Activated CD8-positive, alpha-beta T cell treated with anti-CD3 and anti-CD28 coated beads for 36 hours (primary cell): ENCODE measurements around the gene ESF1. TPM values are rescaled to one million over a fixed set of nuclear protein-coding genes. Genes with fewer than 3 reads are reported as not detected.

Experiments used
- ATAC-seq: fragments of 200-7000 bp; cut with Tn5 transposase; one replicate; pipeline ENCODE4 v1.10.0; 2021; ENCODE audit warnings: mild to moderate bottlenecking, moderate library complexity
- CTCF ChIA-PET: fragments of 350-600 bp; sonication (Branson Sonifier 250); formaldehyde crosslinking; loops from one replicate; lab custom pipeline; 2021; ENCODE audit warnings: antibody characterized with exemption; lab: Charles Lee
- POLR2A ChIA-PET: fragments of 350-600 bp; sonication (Branson Sonifier 250); formaldehyde crosslinking; loops from one replicate; lab custom pipeline; 2021; ENCODE audit warnings: antibody characterized with exemption; lab: Charles Lee
- DNase-seq: peaks from one replicate; pipeline ENCODE4 v3.0.0-alpha.2; 2020
- H3K27ac Mint-ChIP-seq: one replicate; pipeline ENCODE4 v1.8.0; 2021; ENCODE audit warnings: mild to moderate bottlenecking, mixed read lengths
- H3K27me3 Mint-ChIP-seq: one replicate; pipeline ENCODE4 v1.8.0; 2021; ENCODE audit warnings: mixed read lengths
- H3K36me3 Mint-ChIP-seq: one replicate; pipeline ENCODE4 v1.8.0; 2021; ENCODE audit warnings: low read depth, mixed read lengths
- H3K4me1 Mint-ChIP-seq: one replicate; pipeline ENCODE4 v1.8.0; 2021; ENCODE audit warnings: low read depth, mixed read lengths
- H3K4me3 Mint-ChIP-seq: one replicate; pipeline ENCODE4 v1.8.0; 2021; ENCODE audit warnings: mild to moderate bottlenecking, moderate library complexity, mixed read lengths
- H3K9me3 Mint-ChIP-seq: one replicate; pipeline ENCODE4 v1.8.0; 2021; ENCODE audit warnings: mixed read lengths
- CTCF ChIP-seq: fragments of 200-600 bp; IDR thresholded peaks from one replicate; pipeline ENCODE4 v1.8.0; 2022; ENCODE audit warnings: antibody characterized with exemption, mild to moderate bottlenecking
- intact Hi-C: fragments of 100-400 bp; cut with micrococcal nuclease; formaldehyde crosslinking; loops from one replicate; pipeline ENCODE4 v1.10.0; 2022
- total RNA-seq, 2 experiments: library from RNA; stranded (reverse); gene quantifications; one replicate each; pipeline ENCODE4 v1.2.3, GENCODE V29; 2021

The ESF1 gene
- total RNA-seq, 2 experiments from 2014 or later = 19.9 to 20.4 TPM

- DNase-seq (no peak), ATAC-seq (no peak)
- Mint-ChIP-seq H3K4me3 (no peak overlapping the region), H3K36me3 (peaks cover 15% of the 10 kb centered on the region), H3K27ac (no peak overlapping the region), H3K9me3 (no peaks in the 10 kb centered on the region), H3K27me3 (peaks cover 2% of the 10 kb centered on the region), H3K4me1 (peaks cover 13% of the 10 kb centered on the region)
- ChIA-PET POLR2A (no interaction called here), CTCF (interaction anchor here (5.7 kb wide), 1 partner anchor 232 kb away, joined by 36 read pairs; no protein-coding TSS in a partner anchor)
- intact Hi-C loops = loop anchor here (5.0 kb wide), 1 partner anchor 235 kb away; no protein-coding TSS in a partner anchor
- no peak for TF ChIP-seq CTCF
Observed at GRCh38 chr20:13822459-13822858, 37.7 kb upstream of the ESF1 start.

- peaks cover 19% of the 10 kb centered on the region for H3K4me1 Mint-ChIP-seq
- TF ChIP-seq CTCF = no peak
Observed at GRCh38 chr20:13821876-13822275, 37.2 kb upstream of the ESF1 start.

GRCh38 chr20:13819885-13820645 is 35.3 kb upstream of the ESF1 start:
- H3K36me3 Mint-ChIP-seq = peaks cover 27% of the 10 kb centered on the region
- peak; percentile 81 for TF ChIP-seq CTCF
- ChIA-PET POLR2A (interaction anchor here (0.8 kb wide), 1 partner anchor 126 kb away, joined by 3 read pairs; no protein-coding TSS in a partner anchor), CTCF (interaction anchor here (0.9 to 5.7 kb wide), 14 partner anchors 8 to 234 kb away, joined by 3 to 36 read pairs (median 4); no protein-coding TSS in a partner anchor)
- intact Hi-C loops = loop anchor here (5.0 kb wide), 1 partner anchor 237 kb away; no protein-coding TSS in a partner anchor
- H3K4me1 Mint-ChIP-seq = peaks cover 30% of the 10 kb centered on the region
- H3K9me3 Mint-ChIP-seq = no peaks in the 10 kb centered on the region
- H3K4me3 Mint-ChIP-seq = no peak overlapping the region
- DNase-seq (peak; percentile 31), ATAC-seq (peak; percentile 71)
- H3K27ac Mint-ChIP-seq = no peak overlapping the region
- H3K27me3 Mint-ChIP-seq = no peaks in the 10 kb centered on the region

More at GRCh38 chr20:13821876-13822275, 37.2 kb upstream of the ESF1 start:
- ChIA-PET CTCF (interaction anchor here (5.7 kb wide), 1 partner anchor 232 kb away, joined by 36 read pairs; no protein-coding TSS in a partner anchor), POLR2A (no interaction called here)
- Mint-ChIP-seq H3K4me3 (no peak overlapping the region), H3K36me3 (peaks cover 18% of the 10 kb centered on the region), H3K9me3 (no peaks in the 10 kb centered on the region), H3K27ac (no peak overlapping the region), H3K27me3 (no peaks in the 10 kb centered on the region)
- no peak for DNase-seq
- ATAC-seq = no peak
- intact Hi-C loops = loop anchor here (5.0 kb wide), 1 partner anchor 235 kb away; no protein-coding TSS in a partner anchor

- DNase-seq (no peak), ATAC-seq (peak; percentile 26)
- H3K9me3 Mint-ChIP-seq = no peaks in the 10 kb centered on the region
- peaks cover 33% of the 10 kb centered on the region for H3K4me1 Mint-ChIP-seq
- no peaks in the 10 kb centered on the region for H3K27me3 Mint-ChIP-seq
- CTCF ChIA-PET = interaction anchor here (1.0 to 5.7 kb wide), 5 partner anchors 8 to 237 kb away, joined by 3 to 36 read pairs (median 3); partner anchors contain the start of genes ESF1 and NDUFAF5
- intact Hi-C loops = no loop called here
- H3K36me3 Mint-ChIP-seq = peaks cover 30% of the 10 kb centered on the region
- peak overlapping the region; percentile 89 for H3K27ac Mint-ChIP-seq
- H3K4me3 Mint-ChIP-seq = no peak overlapping the region
- POLR2A ChIA-PET = interaction anchor here (0.7 to 2.2 kb wide), 2 partner anchors 33 to 178 kb away, joined by 3 to 6 read pairs; partner anchors contain the start of genes ESF1, MACROD2 and NDUFAF5
- TF ChIP-seq CTCF = no peak
Observed at GRCh38 chr20:13817342-13817741, 32.6 kb upstream of the ESF1 start.
